Lung microvascular endothelial cell (primary cell): ENCODE measurements around the gene ABCC3. TPM values are rescaled to one million over a fixed set of nuclear protein-coding genes. Genes with fewer than 3 reads are reported as not detected.
A peak's percentile ranks its signal among the peaks of the same experiment; 100 is the strongest.

Source experiments
- DNase-seq, 2 donors: peaks; one replicate each; pipeline versions ENCODE4 v3.0.0 to v3.0.0-alpha.2; 2010; ENCODE audit warnings: low read depth in 2 of 2
- total RNA-seq: library from RNA; depleted of rRNA; stranded (reverse); fragments of >200 nt; gene quantifications from 2 replicates; pipeline ENCODE4 v1.2.1, GENCODE V29; 2014

The ABCC3 gene
- total RNA-seq, 1 donor from 2014 or later = 0.40 TPM

DNA sequence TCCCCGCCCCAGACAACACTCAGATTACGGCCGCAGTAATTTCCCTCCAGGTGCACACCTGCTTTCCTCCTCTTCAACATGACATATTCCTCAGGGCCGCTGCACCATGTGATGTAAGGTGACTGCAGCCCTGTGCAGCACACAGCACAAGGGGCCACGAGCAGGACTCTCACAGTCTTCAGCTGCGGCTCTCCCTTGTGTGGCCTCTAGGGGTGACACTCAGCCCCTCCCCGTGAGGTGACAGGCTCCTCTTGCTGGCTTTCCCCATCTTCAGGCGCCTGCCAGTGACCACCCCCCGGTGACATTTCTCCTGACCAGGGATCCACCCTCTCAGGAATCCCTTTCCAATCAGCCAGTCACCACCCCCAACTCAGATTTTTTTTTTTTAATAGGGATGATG is 31.3 kb upstream of the ABCC3 start:
- DNase-seq = no peak

DNA sequence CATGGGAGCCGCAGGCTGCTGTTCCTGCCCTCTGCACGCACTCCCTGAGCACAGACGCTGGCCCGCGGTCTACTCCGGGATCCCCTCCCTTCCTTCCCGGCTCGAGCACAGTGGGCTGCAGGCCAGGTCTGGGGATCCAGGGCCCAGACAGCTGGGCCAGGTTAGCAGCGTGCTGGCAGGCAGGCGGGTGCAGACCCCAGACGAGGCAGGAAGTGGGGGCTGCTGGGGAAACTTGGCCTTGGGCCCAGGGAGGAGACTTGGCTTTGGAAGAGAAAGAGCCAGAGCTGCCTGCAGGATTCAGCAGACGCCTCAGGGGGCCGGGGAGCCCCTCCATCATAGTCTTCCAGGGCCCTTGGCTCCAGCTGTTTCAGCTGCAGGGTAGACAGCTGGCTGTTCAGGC is 30.2 kb upstream of the ABCC3 start:
- peak; percentile 75 for DNase-seq

DNA sequence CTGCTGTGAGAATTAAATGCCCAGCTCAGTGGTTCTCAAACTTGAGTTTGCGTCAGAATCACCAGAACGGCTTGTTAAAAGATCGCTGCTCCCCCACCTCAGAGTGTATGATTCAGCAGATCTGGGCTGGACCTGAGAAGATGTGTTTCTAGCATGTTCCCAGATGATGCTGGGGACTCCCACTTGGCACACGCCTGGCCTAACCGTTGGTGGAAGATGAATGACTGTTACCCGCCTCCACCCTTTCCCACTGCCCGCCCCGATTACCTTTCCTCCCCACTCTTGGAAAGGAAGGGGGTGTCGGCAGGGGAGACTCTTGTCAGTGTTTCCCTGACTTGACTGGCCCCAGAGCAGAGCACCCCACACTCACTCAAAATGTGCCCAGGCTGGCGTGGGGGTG is 29.3 kb upstream of the ABCC3 start:
- peak in 1 of 2 donors; percentile 13 for DNase-seq

DNA sequence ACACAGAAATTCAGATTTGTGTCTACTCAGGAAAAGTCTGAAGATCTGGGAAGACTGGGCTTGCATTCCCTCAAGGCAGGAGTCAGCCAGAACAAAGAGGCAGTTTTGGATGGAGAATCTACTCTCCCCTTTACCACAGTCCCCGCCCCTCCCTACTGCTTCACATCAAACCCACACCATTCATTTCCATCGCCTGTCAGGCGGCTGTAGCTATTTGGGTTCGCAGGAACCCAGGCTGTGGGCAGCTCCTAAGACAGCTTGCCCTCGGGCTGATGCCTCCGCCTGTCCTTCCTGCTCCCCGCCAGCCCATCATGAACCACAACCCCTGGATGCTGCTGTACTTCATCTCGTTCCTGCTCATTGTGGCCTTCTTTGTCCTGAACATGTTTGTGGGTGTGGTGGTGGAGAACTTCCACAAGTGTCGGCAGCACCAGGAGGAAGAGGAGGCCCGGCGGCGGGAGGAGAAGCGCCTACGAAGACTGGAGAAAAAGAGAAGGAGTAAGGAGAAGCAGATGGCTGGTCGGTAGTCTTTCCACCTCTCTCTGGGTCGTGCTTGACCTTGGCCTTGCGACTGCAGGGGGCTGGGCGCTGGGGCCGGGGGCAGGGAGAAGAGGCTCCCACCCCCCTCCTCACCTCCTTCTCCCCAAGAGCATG is 27.0 kb upstream of the ABCC3 start:
- DNase-seq = no peak

DNA sequence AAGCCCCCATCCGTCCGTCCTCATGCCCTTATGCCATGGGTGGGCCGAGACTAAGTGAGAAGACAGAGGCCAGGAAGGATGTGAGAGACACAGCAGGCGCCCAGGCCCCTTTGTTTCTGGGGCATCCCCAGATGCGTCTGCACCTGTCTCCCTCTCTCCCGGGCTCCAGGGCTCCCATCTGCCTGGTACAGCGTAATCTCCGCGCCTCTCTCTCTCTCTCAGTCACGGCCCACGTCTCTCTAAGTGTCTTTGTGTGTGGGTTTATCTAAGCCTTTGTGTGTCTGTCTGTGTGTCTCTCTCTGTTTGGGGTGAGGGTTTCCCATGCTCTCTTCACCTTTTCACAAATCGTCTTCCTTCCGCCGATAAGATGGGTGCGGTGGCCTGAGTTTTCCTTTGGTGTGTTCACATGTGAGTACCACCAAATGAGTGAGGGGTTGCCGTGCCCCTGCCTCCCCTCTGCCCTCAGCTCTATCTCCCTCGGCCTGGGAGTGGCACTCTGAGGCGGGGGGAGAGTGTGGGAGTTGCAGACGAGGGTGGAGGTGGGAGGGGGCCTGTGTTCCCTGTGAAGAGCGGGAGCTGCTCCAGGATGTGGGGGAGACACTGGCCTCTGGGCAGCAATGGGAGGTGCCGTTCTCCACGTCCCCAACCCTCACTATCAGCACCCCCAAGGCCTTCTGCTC is 25.8 kb upstream of the ABCC3 start:
- DNase-seq = no peak

DNA sequence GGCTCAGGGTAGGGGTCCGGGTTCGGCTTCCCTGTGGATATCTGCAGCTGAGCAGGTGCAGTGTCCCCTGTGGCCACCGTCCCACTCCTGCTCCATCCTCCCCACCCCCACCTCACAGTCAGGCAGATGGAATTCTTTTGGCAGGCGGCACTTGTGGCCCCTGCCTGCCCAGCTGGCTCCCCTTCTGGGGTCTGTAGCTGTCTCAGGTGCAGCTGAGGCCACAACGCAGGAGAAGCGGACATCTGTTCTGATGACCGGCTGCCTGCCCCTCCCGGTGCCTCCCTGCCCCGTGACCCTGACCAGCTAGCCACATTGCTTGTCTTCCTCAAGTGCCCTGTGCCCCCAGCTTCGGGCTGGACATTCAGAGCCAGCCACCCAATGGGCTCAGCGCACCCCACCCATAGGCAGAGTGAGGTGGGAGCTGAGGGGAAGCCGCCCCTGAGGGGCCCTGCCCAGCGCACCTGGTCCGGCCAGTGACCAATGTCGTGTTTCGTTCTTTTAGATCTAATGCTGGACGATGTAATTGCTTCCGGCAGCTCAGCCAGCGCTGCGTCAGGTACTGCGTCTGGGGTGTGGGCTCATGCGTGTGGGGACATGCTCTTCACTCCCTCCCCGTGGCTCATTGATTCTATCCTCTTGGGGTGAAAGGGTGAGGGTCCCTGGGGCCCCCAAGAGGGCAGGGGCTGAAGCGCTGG is 25.2 kb upstream of the ABCC3 start:
- no peak for DNase-seq

DNA sequence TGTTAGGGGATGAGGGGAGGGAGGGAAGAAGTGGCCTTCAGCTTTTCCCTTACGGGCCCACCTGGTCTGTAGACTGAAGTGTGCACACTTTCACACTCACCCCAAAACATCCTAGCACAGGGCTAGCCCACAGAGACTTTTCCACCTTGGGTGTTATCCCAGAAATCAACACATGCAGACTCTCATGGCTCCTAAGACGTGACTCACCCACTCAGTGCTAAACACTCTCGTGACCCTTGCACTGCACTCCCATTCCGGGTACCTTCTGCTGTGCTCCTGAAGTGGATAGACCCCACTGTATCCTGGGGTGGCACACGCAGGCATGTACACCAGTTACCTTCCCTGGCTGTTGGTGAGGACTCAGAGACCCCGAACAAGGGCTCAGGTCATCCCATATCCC is 23.0 kb upstream of the ABCC3 start:
- no peak for DNase-seq

DNA sequence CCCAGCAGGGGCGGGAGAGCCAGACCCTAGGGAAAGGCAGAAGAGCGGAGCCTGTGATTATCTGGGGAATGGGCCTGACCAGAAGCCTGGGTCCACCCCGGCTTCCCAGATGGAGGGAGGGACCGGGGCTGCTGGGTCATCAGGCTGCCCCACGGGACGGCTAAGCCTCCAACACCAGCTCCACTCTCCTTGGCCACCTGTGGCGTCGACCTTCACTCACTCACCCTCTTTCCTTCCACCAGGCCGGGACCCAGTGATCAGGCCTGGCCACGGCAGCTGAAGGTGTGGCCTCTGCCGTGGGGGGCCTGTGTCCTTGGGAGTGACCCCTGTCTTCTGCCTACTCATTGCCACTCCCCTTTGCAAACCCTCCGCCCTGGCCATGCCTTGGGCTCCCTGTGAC is 22.4 kb upstream of the ABCC3 start:
- DNase-seq = no peak

DNA sequence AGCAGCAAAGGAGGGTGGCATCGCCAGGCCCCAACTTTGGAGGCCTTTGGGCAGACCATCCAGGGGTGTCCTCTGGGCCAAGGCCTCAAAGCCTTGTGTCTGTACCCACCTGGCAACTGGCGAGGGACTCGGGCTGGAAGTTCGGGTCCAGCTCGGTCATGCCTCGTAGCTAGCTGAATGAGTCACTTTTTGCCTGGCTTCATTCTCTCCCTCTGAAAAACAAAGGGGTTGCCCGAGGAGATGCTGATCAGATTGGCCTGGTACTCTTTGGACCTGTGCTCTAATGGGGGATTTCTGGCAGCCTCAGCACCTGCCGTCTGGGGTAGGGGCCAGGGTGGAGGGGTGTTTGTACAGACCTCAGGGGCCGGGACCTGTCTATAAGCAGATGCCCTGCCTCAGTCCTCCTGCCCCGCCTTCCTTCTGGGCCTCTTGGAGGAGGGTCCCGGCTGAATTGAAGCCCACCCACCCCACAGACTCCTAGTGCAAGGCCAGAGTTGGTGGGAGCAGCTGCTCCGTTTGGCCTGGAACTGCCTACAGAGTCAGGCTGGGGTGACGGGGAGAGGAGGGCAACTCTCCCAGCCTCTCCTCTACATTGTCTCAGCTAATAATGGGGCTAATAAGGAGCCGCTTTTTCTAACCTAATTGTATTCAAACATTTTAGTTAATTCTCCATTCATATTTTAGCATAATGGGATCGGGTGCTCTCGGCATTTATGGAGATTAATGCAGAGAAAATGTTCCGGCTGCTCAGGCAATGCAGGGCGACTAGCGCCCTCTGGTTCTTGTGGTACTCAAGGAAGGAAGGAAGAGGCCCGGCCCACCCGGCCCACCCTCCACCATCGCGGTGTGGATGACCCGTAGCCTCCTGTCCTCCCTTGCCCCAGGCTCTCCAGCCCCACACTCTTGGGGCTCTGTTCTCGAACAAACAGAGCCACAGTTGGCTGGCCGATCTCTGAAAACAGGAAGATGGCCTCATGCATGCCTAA is 21.4 kb upstream of the ABCC3 start:
- DNase-seq = peak; percentile 27 to 51

DNA sequence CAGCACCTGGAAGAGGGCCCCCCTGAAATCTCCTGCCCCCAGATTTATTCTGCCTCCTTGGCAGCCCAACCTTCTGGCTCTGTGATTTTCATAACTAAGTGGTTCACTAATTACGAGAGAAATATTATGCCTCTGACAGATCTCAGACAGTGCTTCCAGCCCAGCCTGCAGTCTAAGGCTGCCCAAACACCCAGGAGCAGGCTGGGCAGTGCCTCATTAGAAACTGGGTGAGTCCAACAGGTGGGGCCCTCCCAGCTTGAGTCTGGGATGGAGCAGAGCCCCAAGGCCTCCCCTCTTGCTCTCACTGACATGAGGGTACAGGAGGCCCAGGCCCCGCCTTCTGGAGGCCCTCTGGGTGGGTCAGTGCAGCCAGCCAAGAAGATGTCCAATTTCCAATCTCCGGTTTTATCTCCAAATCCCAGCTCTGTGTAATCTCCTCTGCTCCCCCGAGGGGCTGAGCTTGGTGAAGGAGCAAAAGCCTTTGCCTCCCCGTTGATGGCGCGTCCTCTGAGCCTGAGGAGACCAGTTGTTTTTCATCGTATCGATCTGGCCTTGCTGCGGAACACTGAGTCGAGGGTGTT is 20.1 kb upstream of the ABCC3 start:
- DNase-seq = no peak

DNA sequence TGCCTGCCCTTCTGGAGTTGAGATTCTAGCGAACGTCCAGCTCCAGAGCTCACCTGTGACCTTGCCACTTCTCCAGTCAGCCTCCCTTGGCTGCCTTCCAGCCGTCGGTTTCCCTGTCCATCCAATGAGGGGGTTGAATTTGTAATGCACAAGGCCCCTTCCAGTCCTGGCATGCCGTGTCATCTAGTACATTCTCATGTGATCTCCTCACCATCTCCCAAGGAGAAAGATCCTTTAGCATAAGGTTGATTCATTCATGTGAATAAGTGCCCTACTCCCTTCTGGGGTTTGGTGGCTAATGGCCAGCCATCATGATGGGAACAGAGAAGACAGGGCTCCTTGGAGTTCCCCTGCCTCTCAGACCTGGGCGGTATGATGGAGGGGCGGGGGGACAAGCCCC is 18.9 kb upstream of the ABCC3 start:
- no peak for DNase-seq

DNA sequence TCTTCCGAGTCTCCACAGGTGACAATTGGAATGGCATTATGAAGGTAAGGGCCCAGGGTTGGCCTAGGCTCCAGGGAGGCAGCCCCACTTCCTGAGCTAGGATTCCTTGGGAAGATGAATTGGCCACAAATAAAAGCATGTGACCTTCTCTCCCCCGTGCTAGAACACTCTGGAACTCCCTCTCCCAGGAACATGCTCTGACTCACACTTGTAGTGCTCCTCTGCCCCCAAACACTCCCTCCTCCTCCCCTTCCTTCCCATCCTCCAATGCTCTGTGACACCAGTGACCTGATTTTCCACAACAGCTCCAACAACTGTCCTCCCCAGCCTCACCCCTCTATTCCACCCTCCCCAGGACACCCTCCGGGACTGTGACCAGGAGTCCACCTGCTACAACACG is 16.4 kb upstream of the ABCC3 start:
- DNase-seq = no peak

DNA sequence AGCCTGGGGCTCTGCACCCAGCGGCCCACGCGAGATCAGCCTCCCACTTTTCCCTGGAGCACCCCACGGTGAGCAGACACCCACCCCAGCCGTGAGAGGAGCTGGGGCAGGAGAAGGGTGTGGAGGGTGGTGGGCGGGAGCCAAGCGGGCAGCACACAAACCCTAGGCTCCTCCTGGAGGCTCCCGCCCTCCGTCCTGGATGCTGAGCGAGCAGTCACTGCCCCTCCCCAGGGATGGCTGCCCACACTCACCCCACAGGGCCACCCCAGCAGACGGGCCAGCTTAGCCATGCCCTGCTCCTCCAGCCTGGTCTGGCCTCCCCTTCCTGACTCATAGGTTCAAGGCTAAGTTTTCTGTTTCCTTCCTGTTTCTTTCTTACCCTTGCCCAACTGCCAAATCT is 15.7 kb upstream of the ABCC3 start:
- no peak for DNase-seq

DNA sequence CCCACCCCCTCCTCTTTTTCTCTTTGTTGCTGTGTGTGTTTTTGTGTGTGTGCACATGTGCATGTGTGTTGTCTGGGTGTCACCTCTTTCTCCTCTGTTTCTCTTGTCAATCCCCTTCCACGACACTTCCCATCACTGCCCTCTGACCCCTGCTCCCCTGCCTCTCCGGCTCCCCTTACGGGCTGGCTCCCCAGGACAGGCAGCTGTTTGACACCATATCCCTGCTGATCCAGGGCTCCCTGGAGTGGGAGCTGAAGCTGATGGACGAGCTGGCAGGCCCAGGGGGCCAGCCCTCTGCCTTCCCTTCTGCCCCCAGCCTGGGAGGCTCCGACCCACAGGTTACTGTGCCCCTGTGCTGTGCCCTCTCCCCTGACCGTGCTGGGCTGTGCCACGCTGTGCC is 15.2 kb upstream of the ABCC3 start:
- DNase-seq = no peak

DNA sequence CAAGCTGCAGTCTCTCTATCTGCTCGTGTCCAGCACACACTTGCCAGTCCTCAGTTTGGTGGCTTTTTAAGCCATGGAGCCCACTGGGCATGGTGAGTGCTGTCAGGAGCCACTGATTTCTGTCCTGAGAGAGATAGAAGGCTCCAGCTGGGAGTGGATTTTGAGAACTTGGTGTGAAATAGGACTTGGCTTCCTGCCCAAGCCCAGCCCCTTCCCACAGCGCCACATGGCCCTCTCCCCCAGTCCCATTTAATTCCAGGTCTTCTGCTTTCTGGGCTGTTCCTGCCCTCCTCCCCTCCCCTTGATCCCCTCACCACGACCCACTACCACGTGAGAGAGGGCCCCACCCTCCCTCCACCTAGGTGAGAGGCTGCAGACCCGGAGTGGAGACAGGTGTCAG is 14.4 kb upstream of the ABCC3 start:
- no peak for DNase-seq

DNA sequence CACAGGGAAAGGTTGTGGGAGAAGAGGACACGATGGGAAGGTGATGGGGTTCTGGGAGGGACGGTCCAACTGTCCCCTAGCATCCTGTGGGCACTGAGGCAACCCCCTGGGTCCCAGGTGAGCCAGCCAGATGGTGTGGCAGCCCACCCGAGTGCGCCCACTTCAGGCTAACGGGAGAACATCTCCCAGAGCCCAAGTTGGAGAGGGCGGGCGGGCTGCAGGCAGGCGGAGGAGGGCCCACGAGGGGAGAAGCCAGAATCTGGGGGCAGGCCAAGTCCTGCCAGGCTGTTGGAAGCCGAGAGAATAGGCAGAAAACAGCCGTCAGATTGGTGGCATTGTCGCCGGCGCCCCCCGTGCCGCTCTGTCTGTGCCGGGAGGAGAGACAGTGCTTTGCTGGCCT is 13.8 kb upstream of the ABCC3 start:
- no peak for DNase-seq

DNA sequence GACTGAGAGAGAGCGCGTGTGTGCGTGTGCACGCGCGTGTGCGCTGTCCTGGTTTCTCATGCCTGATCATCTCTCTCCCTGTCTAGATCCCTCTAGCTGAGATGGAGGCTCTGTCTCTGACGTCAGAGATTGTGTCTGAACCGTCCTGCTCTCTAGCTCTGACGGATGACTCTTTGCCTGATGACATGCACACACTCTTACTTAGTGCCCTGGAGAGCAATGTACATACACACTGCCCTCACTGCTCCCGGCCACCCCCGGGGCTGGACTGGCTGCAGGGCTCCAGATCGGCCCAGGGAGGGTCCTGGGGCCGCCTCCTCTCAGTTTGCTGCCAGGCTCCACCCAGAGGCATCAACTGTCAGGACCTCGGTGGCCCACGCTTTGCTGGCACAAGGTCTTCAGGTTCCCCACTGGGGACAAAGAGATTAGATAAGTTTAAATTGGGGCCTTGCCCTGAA is 13.1 kb upstream of the ABCC3 start:
- DNase-seq = no peak

DNA sequence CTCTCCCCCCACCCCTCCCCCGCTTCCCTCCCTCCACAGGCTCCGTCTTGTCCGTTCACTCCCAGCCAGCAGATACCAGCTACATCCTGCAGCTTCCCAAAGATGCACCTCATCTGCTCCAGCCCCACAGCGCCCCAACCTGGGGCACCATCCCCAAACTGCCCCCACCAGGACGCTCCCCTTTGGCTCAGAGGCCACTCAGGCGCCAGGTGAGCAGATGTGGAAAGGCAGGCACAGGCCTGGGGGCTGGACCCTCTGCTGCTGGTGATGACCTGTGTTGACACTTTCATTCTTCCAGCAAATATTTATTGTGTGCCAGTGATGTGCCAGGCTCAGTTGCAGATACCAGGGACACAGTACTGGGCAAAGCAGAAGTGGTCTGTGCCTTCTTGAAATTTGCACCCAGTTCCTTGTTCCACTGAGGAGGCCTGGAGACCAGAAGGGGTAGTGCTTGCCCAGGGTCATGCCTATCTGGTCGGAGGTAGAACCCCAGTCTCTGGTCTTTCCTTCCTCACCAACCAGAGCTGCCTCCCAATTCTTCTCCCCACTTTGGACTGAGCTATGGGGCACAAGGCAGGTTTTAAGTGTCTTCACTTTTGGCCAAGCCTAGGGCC is 10.3 kb upstream of the ABCC3 start:
- DNase-seq = no peak

DNA sequence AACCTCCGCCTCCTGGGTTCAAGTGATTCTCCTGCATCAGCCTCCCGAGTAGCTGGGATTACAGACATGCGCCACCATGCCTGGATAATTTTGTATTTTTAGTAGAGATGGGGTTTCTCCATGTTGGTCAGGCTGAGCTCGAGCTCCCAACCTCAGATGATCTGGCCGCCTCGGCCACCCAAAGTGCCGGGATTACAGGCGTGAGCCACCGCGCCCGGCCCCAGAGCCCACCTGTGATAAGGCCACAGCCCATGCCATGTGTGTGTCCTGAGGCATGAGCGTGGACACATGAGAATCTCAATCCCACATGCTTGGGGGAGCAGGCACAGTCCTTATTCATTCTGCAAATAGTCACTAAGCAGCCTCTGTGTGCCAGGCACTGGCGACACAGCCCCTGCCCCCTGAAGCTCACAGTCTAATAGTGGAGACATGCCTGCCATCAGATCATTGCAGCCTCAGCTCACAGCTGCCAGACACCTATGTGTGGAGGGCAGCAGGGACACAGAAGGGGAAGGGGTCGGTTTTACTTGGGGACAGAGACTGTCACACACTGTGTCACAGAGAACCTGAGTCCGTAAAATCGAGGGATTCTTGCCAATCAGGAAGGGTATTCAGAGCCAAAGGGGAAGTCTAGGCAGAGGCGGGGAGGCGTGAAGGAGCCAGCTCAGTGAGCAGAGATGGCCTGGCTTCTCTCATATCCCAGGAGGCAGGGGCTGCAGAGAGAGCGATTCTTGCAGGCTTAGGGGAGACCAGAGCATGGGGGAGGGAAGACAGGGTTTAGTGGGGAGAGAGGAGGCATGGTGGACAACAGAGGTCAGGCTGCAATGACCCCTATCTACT is 9.4 kb upstream of the ABCC3 start:
- no peak for DNase-seq

DNA sequence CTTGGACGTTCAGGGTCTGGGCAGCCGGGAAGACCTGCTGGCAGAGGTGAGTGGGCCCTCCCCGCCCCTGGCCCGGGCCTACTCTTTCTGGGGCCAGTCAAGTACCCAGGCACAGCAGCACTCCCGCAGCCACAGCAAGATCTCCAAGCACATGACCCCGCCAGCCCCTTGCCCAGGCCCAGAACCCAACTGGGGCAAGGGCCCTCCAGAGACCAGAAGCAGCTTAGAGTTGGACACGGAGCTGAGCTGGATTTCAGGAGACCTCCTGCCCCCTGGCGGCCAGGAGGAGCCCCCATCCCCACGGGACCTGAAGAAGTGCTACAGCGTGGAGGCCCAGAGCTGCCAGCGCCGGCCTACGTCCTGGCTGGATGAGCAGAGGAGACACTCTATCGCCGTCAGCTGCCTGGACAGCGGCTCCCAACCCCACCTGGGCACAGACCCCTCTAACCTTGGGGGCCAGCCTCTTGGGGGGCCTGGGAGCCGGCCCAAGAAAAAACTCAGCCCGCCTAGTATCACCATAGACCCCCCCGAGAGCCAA is 8.6 kb upstream of the ABCC3 start:
- DNase-seq = peak; percentile 79 to 89
